Urinary bladder (tissue), 4 donors: ENCODE measurements around the gene MAP6. TPM values are rescaled to one million over a fixed set of nuclear protein-coding genes. Genes with fewer than 3 reads are reported as not detected.

Source experiments
- DNase-seq: peaks from one replicate; pipeline ENCODE4 v3.0.0-alpha.2; 2015; ENCODE audit errors: extremely low spot score
- H3K27ac ChIP-seq: one replicate; pipeline ENCODE4 v1.5.1; 2013; ENCODE audit warnings: low read depth, mild to moderate bottlenecking, moderate library complexity
- H3K36me3 ChIP-seq: one replicate; pipeline ENCODE4 v1.6.1; 2013; ENCODE audit warnings: mild to moderate bottlenecking, moderate library complexity; ENCODE audit not compliant: insufficient read depth
- H3K4me1 ChIP-seq: one replicate; pipeline ENCODE4 v1.6.1; 2013; ENCODE audit warnings: mild to moderate bottlenecking, moderate library complexity; ENCODE audit not compliant: insufficient read depth
- H3K4me3 ChIP-seq: one replicate; pipeline ENCODE4 v1.5.1; 2013; ENCODE audit warnings: low read depth, low read length
- WGBS: extraction: QIAGEN DNeasy Blood & Tissue Kit; methylation state at CpG from one replicate; pipeline ENCODE4 v1.1.7; 2013; 5-methylcytosine and 5-hydroxymethylcytosine counted together
- polyA plus RNA-seq: library from polyadenylated mRNA; stranded (reverse); fragments of 200-250 nt; gene quantifications from one replicate; pipeline ENCODE4 v1.2.3, GENCODE V29; 2013
- total RNA-seq: library from RNA; depleted of rRNA; stranded (reverse); fragments of >200 nt; gene quantifications from one replicate; pipeline ENCODE4 v1.2.3, GENCODE V29; 2014
- donor health status: healthy with polysubstance abuse.
- donor health status: healthy.

The MAP6 gene
- total and polyA plus RNA-seq, 2 donors = 5.6 to 8.0 TPM

DNA sequence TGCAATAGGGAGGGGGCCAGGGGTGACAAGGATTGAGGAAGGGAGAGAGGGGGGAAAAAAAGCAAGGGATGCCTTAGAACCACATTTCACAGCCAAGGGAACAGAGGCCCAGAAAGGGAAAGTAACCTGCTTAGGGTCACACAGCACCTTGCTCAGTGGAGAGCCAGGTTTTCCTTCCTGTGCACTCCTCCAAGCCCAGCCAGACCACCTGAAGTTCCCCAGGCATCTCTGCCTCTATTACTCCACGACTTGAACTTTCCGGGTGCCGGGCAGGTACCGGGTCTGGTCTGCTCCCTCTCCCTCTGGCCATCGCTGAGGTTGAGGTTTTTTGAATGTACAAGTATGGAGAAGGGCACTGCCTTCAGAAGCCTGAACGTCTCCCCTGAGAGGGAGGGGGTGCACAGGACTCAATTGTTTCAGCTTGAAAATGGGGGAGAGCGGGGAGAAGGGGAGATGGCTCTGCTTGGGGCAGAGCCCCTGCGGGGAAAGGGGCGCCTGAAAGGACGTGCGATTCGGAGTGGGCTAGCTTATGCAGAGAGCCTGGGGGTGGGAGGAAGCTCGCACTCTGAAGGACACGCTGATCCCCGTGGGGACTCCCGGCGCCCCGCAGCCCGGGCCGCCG is 107.3 kb downstream of the MAP6 start:
- whole genome bisulfite sequencing = 13% methylated on average over 21 of the region's 21 CpGs
- Histone ChIP-seq H3K4me1 (no peaks in the 10 kb centered on the region), H3K4me3 (peak overlapping the region; percentile 65), H3K27ac (peak overlapping the region; percentile 92), H3K36me3 (no peaks in the 10 kb centered on the region)
- no peak for DNase-seq

DNA sequence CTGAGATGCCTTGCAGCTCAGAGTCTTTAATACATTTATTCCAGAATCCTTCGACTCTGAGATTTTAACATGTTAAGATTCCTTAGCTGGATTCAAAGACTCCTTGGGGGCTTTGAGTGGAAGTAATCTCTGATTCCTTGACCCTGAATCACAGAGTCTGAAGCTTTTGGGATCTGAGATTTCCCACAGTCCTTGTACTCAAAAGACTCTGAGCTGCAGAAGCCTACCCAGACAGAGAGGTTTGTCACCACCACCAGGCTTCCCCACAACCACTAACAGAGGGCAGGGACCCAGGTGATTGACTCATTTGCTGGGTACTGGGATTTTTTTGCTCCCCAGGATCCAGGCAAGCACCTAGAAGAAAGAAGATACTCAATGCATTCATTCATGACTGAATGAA is 108.2 kb downstream of the MAP6 start:
- Histone ChIP-seq H3K36me3 (no peaks in the 10 kb centered on the region), H3K4me3 (no peak overlapping the region), H3K4me1 (no peaks in the 10 kb centered on the region), H3K27ac (no peak overlapping the region)
- no peak for DNase-seq
- WGBS = 30% methylated on average over 1 of the region's 1 CpG

DNA sequence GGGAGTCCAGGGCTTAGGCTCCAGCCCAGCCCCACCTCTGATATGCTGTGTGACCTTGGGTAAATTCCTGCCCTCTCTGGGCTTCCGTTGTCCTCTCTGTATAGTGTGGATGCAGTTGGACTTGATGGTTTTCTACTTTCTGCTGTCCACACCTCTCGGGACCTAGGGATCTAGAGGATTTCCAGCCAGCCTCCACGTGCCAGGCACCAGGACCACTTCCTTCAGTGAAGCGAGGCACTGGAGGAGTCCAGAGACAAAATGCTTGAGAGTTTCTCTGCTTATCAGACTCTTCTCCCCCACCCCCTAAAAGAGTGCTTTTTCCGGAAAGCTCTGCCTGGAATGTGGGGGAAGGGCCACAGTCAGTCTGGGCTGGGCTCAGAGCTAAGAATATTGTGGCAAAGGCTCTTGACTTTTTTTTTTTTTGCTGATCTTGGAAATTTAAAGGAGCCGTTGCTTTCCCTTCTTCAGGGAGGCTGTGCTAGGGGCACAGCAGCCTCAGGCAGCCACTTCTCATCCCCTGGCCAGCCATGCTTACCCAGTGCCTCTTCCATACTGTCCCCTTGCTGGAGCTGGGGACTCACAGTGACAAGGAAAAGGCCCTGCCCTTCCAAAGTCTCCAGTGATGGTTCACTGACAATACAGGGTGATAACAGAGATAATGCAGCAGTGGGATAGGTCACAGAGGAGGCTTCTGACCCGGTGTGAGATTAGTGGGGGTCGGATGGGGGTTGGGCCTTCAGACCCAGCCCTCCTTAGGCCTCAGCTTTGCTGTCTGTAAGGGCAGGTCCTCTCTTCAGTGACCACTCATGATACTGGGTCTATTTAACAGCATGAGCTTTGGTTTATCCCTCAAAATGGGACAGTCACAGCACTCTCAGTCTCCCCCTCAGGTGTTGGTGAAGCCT is 109.6 kb downstream of the MAP6 start:
- H3K4me1 ChIP-seq = no peaks in the 10 kb centered on the region
- no peak for DNase-seq
- 16% methylated on average over 8 of the region's 8 CpGs for WGBS
- peak overlapping the region; percentile 82 for H3K27ac ChIP-seq
- H3K36me3 ChIP-seq = no peaks in the 10 kb centered on the region
- no peak overlapping the region for H3K4me3 ChIP-seq

DNA sequence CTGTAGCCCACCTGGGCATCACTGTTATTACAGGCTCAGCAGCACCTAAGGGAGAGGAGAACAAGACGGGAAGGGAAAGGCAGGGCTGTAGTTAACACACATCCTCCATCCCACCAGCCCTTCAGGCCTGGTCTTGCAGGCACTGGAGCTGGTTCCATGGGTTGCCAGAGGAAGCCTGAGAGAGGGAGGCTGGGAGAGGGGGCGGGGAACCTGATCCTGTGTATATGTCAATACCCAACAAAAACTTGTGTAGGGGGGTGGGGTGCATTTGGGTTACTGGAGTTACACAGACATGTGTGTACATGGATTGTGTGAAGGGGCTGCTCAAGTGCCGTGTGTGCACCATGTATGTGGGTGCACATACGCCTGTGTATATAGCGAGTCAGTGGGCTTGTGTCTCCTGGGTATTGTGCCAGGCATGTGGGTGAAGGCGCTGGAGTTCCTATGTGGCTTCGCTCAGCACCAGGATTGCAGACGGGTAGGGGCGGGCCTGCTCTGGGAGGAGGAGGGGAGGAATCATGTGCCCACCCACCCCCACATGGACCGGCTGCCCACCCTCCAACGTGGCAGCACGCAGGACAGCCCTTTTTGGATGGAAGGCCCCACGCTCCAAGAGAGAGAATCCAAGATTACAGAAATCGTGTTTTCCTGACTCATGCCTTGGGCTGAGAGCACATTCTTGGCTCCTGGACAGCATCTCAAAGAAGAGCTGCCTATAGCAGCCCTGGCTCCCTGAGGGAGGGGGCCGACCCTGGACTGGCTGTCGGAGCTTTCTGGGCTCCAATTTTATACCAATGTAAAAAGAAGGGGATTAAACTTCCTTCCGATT is 111.0 kb downstream of the MAP6 start:
- H3K4me1 ChIP-seq = no peaks in the 10 kb centered on the region
- DNase-seq = no peak
- WGBS = 14% methylated on average over 17 of the region's 17 CpGs
- H3K36me3 ChIP-seq = no peaks in the 10 kb centered on the region
- no peak overlapping the region for H3K4me3 ChIP-seq
- peak overlapping the region; percentile 82 for H3K27ac ChIP-seq

DNA sequence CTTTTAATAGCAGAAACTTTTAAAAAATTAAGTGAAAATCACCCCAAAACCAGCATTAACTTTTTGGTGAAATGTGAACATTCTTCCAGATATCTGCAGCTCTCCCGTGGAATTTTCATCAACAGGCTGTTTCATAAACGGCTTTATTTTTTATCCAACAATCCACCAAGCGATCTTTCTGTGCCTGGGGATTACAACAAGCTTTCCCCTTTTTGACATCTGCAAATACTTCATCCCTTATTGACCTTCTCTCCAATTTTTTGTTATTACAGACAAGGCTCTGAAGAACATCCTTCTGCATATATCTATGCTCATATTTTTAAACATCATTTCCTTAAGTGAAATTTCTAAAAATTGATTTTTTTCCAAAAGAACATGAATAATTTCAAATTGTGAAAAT is 112.6 kb downstream of the MAP6 start:
- Histone ChIP-seq H3K27ac (no peak overlapping the region), H3K4me1 (no peaks in the 10 kb centered on the region), H3K4me3 (no peak overlapping the region), H3K36me3 (no peaks in the 10 kb centered on the region)
- 68% methylated on average over 3 of the region's 3 CpGs for WGBS
- DNase-seq = no peak

DNA sequence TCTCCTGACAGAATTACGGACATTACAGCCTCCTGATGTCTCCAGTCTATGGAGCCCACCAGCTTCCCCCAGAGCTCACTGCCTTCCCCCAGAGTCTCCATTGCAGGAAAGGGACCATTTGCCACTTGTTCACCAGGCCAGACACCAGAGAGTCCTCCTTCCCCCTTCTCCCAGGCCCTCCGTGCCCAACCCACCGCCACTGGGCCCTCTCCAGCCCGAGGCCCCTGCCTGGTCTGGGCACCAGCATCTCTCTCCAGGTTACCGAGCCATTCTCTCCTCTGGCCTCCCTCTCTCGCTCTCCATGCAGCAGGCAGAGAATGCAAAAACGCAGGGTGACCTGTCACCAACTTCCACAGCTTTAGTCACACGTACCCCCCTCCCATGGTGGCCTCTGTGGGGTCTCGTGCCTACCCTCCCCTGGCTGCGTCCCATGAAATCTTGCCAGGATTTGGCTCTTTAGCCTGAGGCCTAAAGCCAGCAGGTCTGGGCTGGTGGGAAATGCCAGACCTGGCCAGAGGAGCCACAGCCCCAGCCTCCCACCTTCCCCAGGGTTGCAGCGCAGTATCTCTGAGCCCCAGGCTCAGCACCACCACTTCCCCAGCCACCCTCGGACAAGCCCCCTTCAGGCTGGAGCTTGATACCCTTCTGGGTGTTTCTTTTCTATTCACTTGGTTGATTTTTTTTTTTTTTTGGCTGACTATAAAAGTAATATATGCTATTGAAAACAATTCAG is 113.6 kb downstream of the MAP6 start:
- Histone ChIP-seq H3K36me3 (no peaks in the 10 kb centered on the region), H3K27ac (peak overlapping the region; percentile 80), H3K4me1 (no peaks in the 10 kb centered on the region), H3K4me3 (no peak overlapping the region)
- no peak for DNase-seq
- 81% methylated on average over 12 of the region's 12 CpGs for WGBS

DNA sequence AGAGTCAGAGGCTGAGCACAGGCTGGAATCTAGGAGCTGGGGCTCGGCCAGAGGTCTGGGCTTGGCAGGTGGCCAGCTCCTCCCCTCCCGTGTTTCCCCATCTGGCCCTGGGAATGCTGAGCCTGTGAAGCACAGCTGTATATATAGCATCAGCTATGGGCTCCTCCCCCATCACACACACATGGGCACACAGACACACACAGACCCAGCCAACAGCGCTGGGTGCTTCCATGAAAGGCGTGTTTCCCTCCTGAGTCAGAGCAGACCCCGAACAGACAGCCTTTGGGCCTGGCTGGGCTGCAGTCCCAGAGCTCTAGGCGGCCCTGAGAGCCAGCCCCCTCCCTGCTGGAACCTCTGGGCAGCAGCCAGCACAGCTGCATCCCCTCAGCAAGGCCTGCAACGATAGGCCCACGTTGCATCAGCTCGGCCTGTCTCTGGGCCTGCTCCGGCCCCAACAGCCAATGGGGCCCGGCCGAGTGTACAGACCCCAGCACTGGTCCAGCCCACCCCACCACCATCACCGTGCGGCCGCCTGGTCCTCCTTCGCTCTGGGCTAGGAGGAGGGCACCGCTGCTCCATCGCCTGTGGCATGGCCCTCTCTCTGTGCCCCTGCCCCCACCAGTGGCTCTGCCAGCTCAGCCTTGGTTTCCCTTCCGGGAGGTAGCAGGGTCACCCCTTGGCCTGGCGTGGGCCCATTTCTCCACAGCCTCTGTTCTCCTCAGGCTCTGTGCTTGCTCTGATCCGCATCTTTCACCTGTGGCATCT is 114.4 kb downstream of the MAP6 start:
- H3K36me3 ChIP-seq = no peaks in the 10 kb centered on the region
- no peak overlapping the region for H3K4me3 ChIP-seq
- no peaks in the 10 kb centered on the region for H3K4me1 ChIP-seq
- DNase-seq = peak; percentile 92
- H3K27ac ChIP-seq = peak overlapping the region; percentile 80
- 15% methylated on average over 21 of the region's 21 CpGs for WGBS

DNA sequence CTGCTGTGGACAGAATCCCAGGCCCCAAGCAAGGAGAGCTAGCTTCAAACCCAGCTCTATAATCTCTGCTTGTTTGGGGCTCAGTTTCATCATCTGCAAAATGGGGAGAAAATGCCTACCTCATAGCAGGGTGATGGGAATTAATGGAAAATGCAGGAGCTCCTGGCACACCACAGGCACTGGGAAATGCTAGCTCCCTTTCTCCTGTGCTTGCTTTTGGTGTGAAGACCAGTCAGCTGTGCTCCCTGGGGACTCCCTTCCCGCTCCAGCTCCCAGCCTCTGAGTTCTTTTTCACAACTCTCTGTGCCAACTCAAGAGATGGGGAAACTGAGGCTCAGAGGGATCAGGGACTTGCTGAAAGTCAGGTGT is 115.0 kb downstream of the MAP6 start:
- Histone ChIP-seq H3K4me1 (no peaks in the 10 kb centered on the region), H3K36me3 (no peaks in the 10 kb centered on the region), H3K27ac (no peak overlapping the region), H3K4me3 (no peak overlapping the region)
- 12% methylated on average over 1 of the region's 1 CpG for WGBS
- no peak for DNase-seq

DNA sequence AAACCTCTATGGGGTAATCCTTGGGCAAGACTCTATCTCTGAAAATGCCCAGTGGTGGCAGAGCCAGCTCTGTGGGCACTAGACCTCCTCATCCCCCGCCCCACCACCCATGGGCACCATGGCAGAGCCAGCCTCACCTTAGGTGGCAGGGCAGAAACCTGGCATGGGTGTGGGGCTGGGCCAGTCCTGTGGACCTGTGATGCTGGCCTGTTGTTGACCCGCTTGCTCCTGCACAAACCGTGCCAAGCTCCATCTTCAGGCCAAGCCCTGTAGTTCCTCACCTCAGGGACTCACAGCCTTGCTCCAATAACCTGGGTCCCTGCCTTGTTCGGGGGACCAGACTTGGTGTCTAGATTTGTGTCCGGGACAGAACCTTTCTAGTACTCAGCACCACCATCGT is 115.7 kb downstream of the MAP6 start:
- Histone ChIP-seq H3K36me3 (no peaks in the 10 kb centered on the region), H3K4me3 (no peak overlapping the region)
- 86% methylated on average over 6 of the region's 6 CpGs for WGBS

DNA sequence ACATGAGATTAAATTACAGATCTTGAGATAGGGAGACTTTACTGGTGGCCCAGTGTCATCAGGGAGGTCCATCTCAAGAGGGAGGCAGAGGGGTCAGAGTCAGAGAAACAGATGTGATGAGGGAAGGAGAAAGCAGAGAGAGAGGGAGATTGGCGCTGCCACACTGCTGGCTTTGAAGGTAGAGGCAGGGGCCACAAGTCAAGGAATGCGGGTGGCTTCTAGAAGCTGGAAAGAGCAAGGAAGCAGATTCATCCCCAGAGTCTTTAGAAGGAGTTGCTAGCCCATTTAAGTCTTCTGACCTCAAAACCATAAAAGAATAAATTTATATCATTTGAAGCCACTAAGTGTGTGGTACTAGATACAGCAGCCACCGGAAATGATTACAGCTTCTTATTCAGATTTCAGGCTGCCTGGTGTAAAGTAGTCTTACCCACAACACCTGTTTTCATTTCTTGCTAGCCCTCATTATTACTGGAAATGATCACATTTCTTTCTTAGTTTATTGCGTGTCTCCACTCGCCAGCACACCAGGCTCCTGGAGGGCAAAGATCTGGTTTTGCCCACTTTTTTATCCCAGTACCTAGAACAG is 119.4 kb downstream of the MAP6 start:
- no peak overlapping the region for H3K27ac ChIP-seq
- no peaks in the 10 kb centered on the region for H3K4me1 ChIP-seq
- no peak overlapping the region for H3K4me3 ChIP-seq
- no peak for DNase-seq
- WGBS = 96% methylated on average over 5 of the region's 5 CpGs
- H3K36me3 ChIP-seq = no peaks in the 10 kb centered on the region

More for the DNA sequence above, 115.7 kb downstream of the MAP6 start:
- Histone ChIP-seq H3K27ac (no peak overlapping the region), H3K4me1 (no peaks in the 10 kb centered on the region)
- no peak for DNase-seq

DNA sequence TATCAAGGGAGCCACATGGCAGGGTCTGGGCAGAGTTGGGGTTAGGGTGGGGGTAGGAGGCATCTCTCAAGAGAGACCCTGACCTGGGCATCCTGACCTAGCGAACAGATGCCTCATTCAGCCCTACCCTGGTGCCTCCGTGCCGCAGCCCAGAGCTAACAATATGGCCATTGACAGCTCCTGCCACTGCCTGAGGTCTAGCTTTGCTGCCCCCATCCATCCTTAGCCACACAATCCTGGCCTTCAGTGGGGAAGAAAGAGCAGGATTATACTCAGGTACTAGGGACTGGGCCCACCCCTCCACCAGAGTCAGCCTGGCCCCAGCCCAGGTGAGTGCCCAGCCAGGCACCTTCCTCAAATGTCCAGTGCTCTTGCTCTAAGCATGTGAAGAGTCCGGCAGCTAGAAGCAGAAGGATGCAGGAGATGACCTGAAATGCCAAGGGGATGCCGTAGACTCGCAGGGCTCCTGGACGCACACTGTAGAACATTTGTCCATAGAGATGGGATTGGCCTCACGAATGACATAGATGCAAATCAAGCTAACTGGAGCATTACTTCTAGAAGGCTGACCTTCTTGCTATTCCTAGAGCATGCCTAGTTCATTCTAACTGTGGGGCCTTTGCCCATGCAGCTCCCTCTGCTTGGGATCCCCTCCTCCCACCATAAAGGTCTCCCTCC is 120.1 kb downstream of the MAP6 start:
- Histone ChIP-seq H3K4me3 (no peak overlapping the region), H3K4me1 (no peaks in the 10 kb centered on the region), H3K27ac (no peak overlapping the region), H3K36me3 (no peaks in the 10 kb centered on the region)
- WGBS = 92% methylated on average over 8 of the region's 8 CpGs
- no peak for DNase-seq

DNA sequence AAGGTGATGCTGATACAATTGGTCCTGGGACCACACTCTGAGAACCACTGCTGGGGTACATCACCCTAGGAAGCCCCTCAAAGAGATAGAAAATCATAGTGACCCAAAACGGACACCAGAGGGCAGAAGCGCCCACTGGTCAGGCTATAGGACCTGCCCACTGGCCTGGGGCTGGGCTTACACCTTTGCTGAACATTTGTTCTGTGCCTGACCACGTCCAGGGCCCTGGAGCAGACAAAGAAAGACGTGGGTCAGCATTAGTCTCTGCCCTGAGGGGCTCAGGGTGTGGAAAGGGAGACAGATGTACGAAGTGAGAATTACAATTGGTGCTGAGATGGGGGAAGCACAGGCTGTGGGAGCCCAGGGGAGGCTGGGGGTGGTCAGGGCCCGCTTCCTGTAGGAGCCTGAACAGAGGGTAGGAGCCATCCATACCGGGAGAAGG is 121.2 kb downstream of the MAP6 start:
- WGBS = 22% methylated on average over 7 of the region's 7 CpGs
- no peak overlapping the region for H3K27ac ChIP-seq
- H3K4me3 ChIP-seq = no peak overlapping the region
- no peaks in the 10 kb centered on the region for H3K36me3 ChIP-seq
- no peaks in the 10 kb centered on the region for H3K4me1 ChIP-seq
- no peak for DNase-seq
